Heart left ventricle (tissue), 13 donors: ENCODE measurements around the gene LPP.

Experiments
- CTCF ChIP-seq, 12 donors: fragments of 200-600 bp; sonication (generic) in 4 of 12; IDR thresholded peaks; one replicate each; pipeline versions ENCODE4 v1.5.0 to v1.8.0; 2018 to 2022; ENCODE audit warnings: antibody characterized with exemption in 12 of 12, mild to moderate bottlenecking in 5 of 12
- POLR2A ChIP-seq, 2 donors: fragments of 450-650 bp; IDR thresholded peaks; one replicate each; pipeline ENCODE4 v1.6.1; 2017; ENCODE audit warnings: antibody characterized with exemption in 2 of 2, mild to moderate bottlenecking in 2 of 2, moderate library complexity in 2 of 2
- donor health status: ischemic (EF 13 %, LVEDD 7.1; RV severe dilation, severe dysfunction).
- donor health status: DM: no; HTN: yes; CAD: no.
- donor health status: DM: no; HTN: no; CAD: no.
- donor health status: ischemic (EF 25% LVEDD 6.9; RV normal size, moderate dysfunction).
- donor health status: ischemic (EF 25% LVEDD 5.7; RV mildly dilated, moderate dysfunction).
- donor health status: ischemic (EF 35%, LVEDD 5.7; RV mildly dilated, moderate dysfunction).
- donor health status: nonischemic (EF 11% LVEDD 7.7; RV severe dilation, severe dysfunction).
- donor health status: DM: yes; HTN: yes; CAD: no.
- donor health status: PGD.
- donor health status: ischemic (EF 29% LVEDD 5.4; RV normal size, mild dysfunction).
- donor health status: nonischemic (EF 23%, LVEDD 6.1; RV moderate dilation, normal function).

GRCh38 chr3:188292251-188292650, 138.3 kb downstream of the LPP start:
- TF ChIP-seq CTCF (IDR thresholded peaks at IDR 0.05) (no peak), POLR2A (IDR thresholded peaks at IDR 0.05) (no peak)
